ENCODE results near the gene CNTNAP2.

GRCh38 chr7:146528581-146528980 lies 412.0 kb downstream of the CNTNAP2 start:
- no peak for TF ChIP-seq BHLHE40 (IDR thresholded peaks at IDR 0.05; ENCODE audit: low read depth, low read length)
- no peak for TF ChIP-seq CTCF (conservative IDR thresholded peaks at IDR 0.05; ENCODE audit: low read depth, low read length)
- no peak for TF ChIP-seq SMC3 (IDR thresholded peaks at IDR 0.05; ENCODE audit: low read depth, low read length)
- TF ChIP-seq CHD1 (IDR thresholded peaks at IDR 0.05; ENCODE audit: low read depth, low read length) = no peak
- no peak for TF ChIP-seq CEBPB (IDR thresholded peaks at IDR 0.05; ENCODE audit: low read depth, low read length)
- no peak for TF ChIP-seq POLR2A (IDR thresholded peaks at IDR 0.05; ENCODE audit: low read depth, low read length)
- no peak for TF ChIP-seq MAFK (IDR thresholded peaks at IDR 0.05; ENCODE audit: low read depth, low read length)
- no peak for TF ChIP-seq RFX5 (IDR thresholded peaks at IDR 0.05; ENCODE audit: low read depth, low read length)
- TF ChIP-seq RAD21 (IDR thresholded peaks at IDR 0.05; ENCODE audit: low read length) = no peak
- TF ChIP-seq FOS (IDR thresholded peaks at IDR 0.05; ENCODE audit: low read depth, low read length) = no peak
- no peak for TF ChIP-seq RCOR1 (IDR thresholded peaks at IDR 0.05; ENCODE audit: insufficient replicate concordance, low read length)
- TF ChIP-seq USF2 (IDR thresholded peaks at IDR 0.05; ENCODE audit: low read depth, low read length) = no peak
- TF ChIP-seq MXI1 (IDR thresholded peaks at IDR 0.05; ENCODE audit: borderline replicate concordance, low read depth, low read length) = no peak
